ENCODE data around the gene GRIN3B. TPM values are rescaled to one million over a fixed set of nuclear protein-coding genes. Genes with fewer than 3 reads are reported as not detected.

Gene GRIN3B
- polyA plus RNA-seq, 1 of the 3 experiments (the other 2 are of a cell fraction), result 1.5 TPM

DNA sequence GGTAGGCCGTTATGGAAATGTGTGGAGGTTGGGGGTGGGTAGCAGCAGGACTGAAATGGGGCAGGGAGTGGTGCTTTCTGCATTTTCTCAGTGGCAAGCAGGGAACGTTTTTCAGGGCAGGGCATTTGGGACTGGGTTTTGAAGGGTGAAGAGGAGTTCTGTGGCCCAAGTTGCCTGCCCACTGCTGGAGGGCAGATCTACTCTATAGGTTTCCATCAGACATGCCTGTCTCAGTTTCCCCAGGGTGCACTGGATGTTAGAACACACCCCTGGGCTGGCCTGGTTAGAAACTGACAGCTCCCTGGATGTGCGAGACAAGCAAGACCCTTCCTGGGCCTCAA is 870 bp upstream of the GRIN3B start:
- no peaks in the 10 kb centered on the region for H4K20me1 ChIP-seq (ENCODE audit: insufficient read depth)
- no peaks in the 10 kb centered on the region for H3K79me2 ChIP-seq (ENCODE audit: insufficient read depth)
- H3K4me2 ChIP-seq, result no peak overlapping the region
- H3K4me3 ChIP-seq (ENCODE audit: low read depth in 2 of 2, low read length in 1 of 2), result no peak overlapping the region
- H3K4me1 ChIP-seq (ENCODE audit: control insufficient read depth in 1 of 2, insufficient read depth in 2 of 2, low read depth in 1 of 2, low read length in 1 of 2), result peaks cover 0 to 13% of the 10 kb centered on the region in 2 experiments; a peak in 1 of 4 replicates
- peaks cover 17% of the 10 kb centered on the region for H3F3A ChIP-seq (replicated peaks; ENCODE audit: insufficient read depth)
- H3K9me3 ChIP-seq, result no peaks in the 10 kb centered on the region
- ChIA-PET CTCF (no interaction called here), POLR2A (interaction anchor here (0.6 kb wide), 1 partner anchor 549 kb away, joined by 3 read pairs; no protein-coding TSS in a partner anchor)
- H2AFZ ChIP-seq (ENCODE audit: low read depth), result no peak overlapping the region
- WGBS (ENCODE audit: low lambda C conversion rate), result 7% methylated on average over 3 of the region's 3 CpGs
- H3K36me3 ChIP-seq (replicated peaks in 1 of 2; ENCODE audit: control insufficient read depth in 1 of 2, insufficient read depth in 2 of 2, low read length in 1 of 2), result peaks cover 0 to 3% of the 10 kb centered on the region in 2 experiments
- peaks cover 56% of the 10 kb centered on the region for H3K27me3 ChIP-seq (ENCODE audit: insufficient read depth)
- no peak for TF ChIP-seq RFX5 (IDR thresholded peaks at IDR 0.05; ENCODE audit: low read length)
- no peak for TF ChIP-seq FOXM1 (IDR thresholded peaks at IDR 0.05; ENCODE audit: low read depth)
- TF ChIP-seq JUND (IDR thresholded peaks at IDR 0.05), result no peak
- no peak for TF ChIP-seq RCOR1 (IDR thresholded peaks at IDR 0.05; ENCODE audit: low read length)
- TF ChIP-seq, protein P1, sequence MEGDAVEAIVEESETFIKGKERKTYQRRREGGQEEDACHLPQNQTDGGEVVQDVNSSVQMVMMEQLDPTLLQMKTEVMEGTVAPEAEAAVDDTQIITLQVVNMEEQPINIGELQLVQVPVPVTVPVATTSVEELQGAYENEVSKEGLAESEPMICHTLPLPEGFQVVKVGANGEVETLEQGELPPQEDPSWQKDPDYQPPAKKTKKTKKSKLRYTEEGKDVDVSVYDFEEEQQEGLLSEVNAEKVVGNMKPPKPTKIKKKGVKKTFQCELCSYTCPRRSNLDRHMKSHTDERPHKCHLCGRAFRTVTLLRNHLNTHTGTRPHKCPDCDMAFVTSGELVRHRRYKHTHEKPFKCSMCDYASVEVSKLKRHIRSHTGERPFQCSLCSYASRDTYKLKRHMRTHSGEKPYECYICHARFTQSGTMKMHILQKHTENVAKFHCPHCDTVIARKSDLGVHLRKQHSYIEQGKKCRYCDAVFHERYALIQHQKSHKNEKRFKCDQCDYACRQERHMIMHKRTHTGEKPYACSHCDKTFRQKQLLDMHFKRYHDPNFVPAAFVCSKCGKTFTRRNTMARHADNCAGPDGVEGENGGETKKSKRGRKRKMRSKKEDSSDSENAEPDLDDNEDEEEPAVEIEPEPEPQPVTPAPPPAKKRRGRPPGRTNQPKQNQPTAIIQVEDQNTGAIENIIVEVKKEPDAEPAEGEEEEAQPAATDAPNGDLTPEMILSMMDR (IDR thresholded peaks at IDR 0.05), result no peak
- TF ChIP-seq YY1 (IDR thresholded peaks at IDR 0.05; ENCODE audit: low read depth), result no peak
- no peak for TF ChIP-seq ELF1 (IDR thresholded peaks at IDR 0.05)
- TF ChIP-seq, protein P2, sequence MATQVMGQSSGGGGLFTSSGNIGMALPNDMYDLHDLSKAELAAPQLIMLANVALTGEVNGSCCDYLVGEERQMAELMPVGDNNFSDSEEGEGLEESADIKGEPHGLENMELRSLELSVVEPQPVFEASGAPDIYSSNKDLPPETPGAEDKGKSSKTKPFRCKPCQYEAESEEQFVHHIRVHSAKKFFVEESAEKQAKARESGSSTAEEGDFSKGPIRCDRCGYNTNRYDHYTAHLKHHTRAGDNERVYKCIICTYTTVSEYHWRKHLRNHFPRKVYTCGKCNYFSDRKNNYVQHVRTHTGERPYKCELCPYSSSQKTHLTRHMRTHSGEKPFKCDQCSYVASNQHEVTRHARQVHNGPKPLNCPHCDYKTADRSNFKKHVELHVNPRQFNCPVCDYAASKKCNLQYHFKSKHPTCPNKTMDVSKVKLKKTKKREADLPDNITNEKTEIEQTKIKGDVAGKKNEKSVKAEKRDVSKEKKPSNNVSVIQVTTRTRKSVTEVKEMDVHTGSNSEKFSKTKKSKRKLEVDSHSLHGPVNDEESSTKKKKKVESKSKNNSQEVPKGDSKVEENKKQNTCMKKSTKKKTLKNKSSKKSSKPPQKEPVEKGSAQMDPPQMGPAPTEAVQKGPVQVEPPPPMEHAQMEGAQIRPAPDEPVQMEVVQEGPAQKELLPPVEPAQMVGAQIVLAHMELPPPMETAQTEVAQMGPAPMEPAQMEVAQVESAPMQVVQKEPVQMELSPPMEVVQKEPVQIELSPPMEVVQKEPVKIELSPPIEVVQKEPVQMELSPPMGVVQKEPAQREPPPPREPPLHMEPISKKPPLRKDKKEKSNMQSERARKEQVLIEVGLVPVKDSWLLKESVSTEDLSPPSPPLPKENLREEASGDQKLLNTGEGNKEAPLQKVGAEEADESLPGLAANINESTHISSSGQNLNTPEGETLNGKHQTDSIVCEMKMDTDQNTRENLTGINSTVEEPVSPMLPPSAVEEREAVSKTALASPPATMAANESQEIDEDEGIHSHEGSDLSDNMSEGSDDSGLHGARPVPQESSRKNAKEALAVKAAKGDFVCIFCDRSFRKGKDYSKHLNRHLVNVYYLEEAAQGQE (IDR thresholded peaks at IDR 0.05; ENCODE audit: low read depth, low read length), result no peak
- TF ChIP-seq, protein P3, sequence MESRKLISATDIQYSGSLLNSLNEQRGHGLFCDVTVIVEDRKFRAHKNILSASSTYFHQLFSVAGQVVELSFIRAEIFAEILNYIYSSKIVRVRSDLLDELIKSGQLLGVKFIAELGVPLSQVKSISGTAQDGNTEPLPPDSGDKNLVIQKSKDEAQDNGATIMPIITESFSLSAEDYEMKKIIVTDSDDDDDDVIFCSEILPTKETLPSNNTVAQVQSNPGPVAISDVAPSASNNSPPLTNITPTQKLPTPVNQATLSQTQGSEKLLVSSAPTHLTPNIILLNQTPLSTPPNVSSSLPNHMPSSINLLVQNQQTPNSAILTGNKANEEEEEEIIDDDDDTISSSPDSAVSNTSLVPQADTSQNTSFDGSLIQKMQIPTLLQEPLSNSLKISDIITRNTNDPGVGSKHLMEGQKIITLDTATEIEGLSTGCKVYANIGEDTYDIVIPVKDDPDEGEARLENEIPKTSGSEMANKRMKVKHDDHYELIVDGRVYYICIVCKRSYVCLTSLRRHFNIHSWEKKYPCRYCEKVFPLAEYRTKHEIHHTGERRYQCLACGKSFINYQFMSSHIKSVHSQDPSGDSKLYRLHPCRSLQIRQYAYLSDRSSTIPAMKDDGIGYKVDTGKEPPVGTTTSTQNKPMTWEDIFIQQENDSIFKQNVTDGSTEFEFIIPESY (IDR thresholded peaks at IDR 0.05; ENCODE audit: borderline replicate concordance, low read depth), result no peak
- TF ChIP-seq EP300 (IDR thresholded peaks at IDR 0.05; ENCODE audit: borderline replicate concordance in 1 of 2, low read depth in 1 of 2, low read length in 1 of 2), result no peak
- TF ChIP-seq, protein P4, sequence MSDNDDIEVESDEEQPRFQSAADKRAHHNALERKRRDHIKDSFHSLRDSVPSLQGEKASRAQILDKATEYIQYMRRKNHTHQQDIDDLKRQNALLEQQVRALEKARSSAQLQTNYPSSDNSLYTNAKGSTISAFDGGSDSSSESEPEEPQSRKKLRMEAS (IDR thresholded peaks at IDR 0.05; ENCODE audit: low read depth), result no peak
- no peak for TF ChIP-seq GABPA (IDR thresholded peaks at IDR 0.05; ENCODE audit: low read depth)
- TF ChIP-seq CHD2 (IDR thresholded peaks at IDR 0.05; ENCODE audit: low read length, partially characterized antibody), result no peak
- no peak overlapping the region for H3K9ac ChIP-seq
- no peak overlapping the region for H3K27ac ChIP-seq (ENCODE audit: low read depth in 2 of 2, low read length in 1 of 2)
- no peak for DNase-seq
- H3K9me2 ChIP-seq, result no peaks in the 10 kb centered on the region
